H1 (cell line): Measurements from ENCODE around the gene NEUROD4. TPM values are rescaled to one million over a fixed set of nuclear protein-coding genes. Genes with fewer than 3 reads are reported as not detected.

ENCODE experiments used
- EZH2 ChIP-seq: fragments of 200-600 bp; sonication (generic); IDR thresholded peaks from 2 replicates; pipeline ENCODE4 v1.7.1; 2012; ENCODE audit warnings: low read depth, mild to moderate bottlenecking, moderate library complexity, low read length, inconsistent platforms; ENCODE audit not compliant: severe bottlenecking
- GABPA ChIP-seq: IDR thresholded peaks from 2 replicates; pipeline ENCODE4 v1.6.1; 2011; ENCODE audit warnings: mild to moderate bottlenecking, low read length, moderate library complexity, borderline replicate concordance; ENCODE audit not compliant: insufficient read depth
- RAD21 ChIP-seq, 2 experiments: IDR thresholded peaks in 1 of 2; conservative IDR thresholded peaks in 1 of 2; 2 replicates each; pipeline ENCODE4 v1.6.1; 2011; ENCODE audit warnings: low read depth in 2 of 2, low read length in 2 of 2, improper control_type of control experiment in 1 of 2, inconsistent platforms in 1 of 2, mild to moderate bottlenecking in 1 of 2, moderate library complexity in 1 of 2
- SP2 ChIP-seq: IDR thresholded peaks from 2 replicates; pipeline ENCODE4 v1.6.1; 2012; ENCODE audit warnings: mild to moderate bottlenecking, low read length, inconsistent platforms
- polyA plus RNA-seq, 7 experiments: library from polyadenylated mRNA; depleted of rRNA in 3 of 7; stranded (reverse) in 5 of 7; unstranded in 2 of 7; fragments of >200 nt in 5 of 7; fragments of 200-250 nt in 2 of 7; gene quantifications; 1 replicate in 5 of 7; 2 replicates in 1 of 7; 4 replicates in 1 of 7; pipeline versions ENCODE4 v1.2.1 to v1.2.3, GENCODE V29; 2011 to 2013; ENCODE audit warnings: missing spikeins in 2 of 7, mixed read lengths in 2 of 7
- total RNA-seq: library from RNA; stranded (reverse); fragmentation: NEBNext Ultra II Directional; extraction: Animal tissue kit (Norgen Biotek cat#: 25700); gene quantifications from 2 replicates; pipeline ENCODE4 v1.2.1, GENCODE V29; 2021
- TF ChIP-seq, protein P1 (sequence below): IDR thresholded peaks from 2 replicates; pipeline ENCODE4 v1.6.1; 2011; ENCODE audit warnings: low read length, improper control_type of control experiment

NEUROD4 gene
- total and polyA plus RNA-seq, 2 of the 8 experiments (the other 6 are each of a cell fraction or from before 2014, with no cell fraction given): not detected

DNA sequence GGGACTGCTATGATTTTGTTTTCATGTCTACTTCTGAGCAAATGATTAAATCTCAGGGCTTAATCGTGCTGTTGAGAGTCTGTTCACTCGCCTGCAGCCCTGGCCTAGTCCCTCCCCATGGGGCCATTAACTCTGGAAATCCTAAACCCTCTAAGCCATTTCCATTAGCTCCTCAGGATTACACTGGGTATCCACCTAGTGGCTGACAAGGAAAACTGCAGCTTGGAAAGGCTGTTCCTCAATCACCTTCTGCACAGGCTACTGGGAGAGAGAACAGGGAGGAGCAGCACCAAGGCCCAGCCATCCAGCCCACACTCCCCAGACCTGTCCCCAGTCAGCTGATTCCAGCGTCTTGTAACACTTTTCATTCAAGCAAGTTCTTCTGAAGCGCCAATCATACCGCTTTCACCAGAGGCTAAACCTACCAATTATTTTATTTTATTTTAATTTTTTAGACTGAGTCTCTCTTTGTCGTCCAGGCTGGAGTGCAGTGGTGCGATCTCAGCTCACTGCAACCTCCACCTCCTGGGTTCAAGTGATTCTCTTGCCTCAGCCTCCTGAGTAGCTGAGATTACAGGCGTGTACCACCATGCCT lies 48.7 kb downstream of the NEUROD4 start (continued):
- TF ChIP-seq EZH2 (no peak), RAD21 (IDR thresholded peaks at IDR 0.05 in 1 of 2, conservative IDR thresholded peaks at IDR 0.05 in 1 of 2; ENCODE audit: low read depth in 2 of 2, low read length in 2 of 2) (peak; percentile 75 to 85), SP2 (no peak), GABPA (no peak)
- TF ChIP-seq, protein P1, sequence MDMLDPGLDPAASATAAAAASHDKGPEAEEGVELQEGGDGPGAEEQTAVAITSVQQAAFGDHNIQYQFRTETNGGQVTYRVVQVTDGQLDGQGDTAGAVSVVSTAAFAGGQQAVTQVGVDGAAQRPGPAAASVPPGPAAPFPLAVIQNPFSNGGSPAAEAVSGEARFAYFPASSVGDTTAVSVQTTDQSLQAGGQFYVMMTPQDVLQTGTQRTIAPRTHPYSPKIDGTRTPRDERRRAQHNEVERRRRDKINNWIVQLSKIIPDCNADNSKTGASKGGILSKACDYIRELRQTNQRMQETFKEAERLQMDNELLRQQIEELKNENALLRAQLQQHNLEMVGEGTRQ: no peak
